ENCODE measurements around the gene SVEP1.

The SVEP1 gene

GRCh38 chr9:110465190-110465589 lies 114.4 kb downstream of the SVEP1 start:
- Mint-ChIP-seq H3K27ac (no peak overlapping the region), H3K36me3 (no peaks in the 10 kb centered on the region), H3K27me3 (no peaks in the 10 kb centered on the region), H3K4me3 (no peak overlapping the region), H3K9me3 (no peaks in the 10 kb centered on the region), H3K4me1 (peaks cover 5% of the 10 kb centered on the region)
- DNase-seq (ENCODE audit: low spot score in 2 of 2) (no peak), ATAC-seq (ENCODE audit: low read depth) (no peak)

GRCh38 chr9:110464321-110464720 lies 115.2 kb downstream of the SVEP1 start:
- Mint-ChIP-seq H3K36me3 (no peaks in the 10 kb centered on the region), H3K27me3 (no peaks in the 10 kb centered on the region), H3K4me1 (peaks cover 5% of the 10 kb centered on the region), H3K4me3 (no peak overlapping the region), H3K27ac (no peak overlapping the region), H3K9me3 (no peaks in the 10 kb centered on the region)
- no peak for DNase-seq (ENCODE audit: low spot score in 2 of 2)
- ATAC-seq (ENCODE audit: low read depth): no peak

- Mint-ChIP-seq H3K4me3 (no peak overlapping the region), H3K27me3 (peaks cover 1% of the 10 kb centered on the region), H3K27ac (no peak overlapping the region), H3K4me1 (peaks cover 5% of the 10 kb centered on the region), H3K9me3 (no peaks in the 10 kb centered on the region), H3K36me3 (no peaks in the 10 kb centered on the region)
- DNase-seq (ENCODE audit: low spot score in 2 of 2) (no peak), ATAC-seq (ENCODE audit: low read depth) (no peak)
These were observed 116.0 kb downstream of the SVEP1 start for GRCh38 chr9:110463499-110463898.

GRCh38 chr9:110457245-110457644 lies 122.3 kb downstream of the SVEP1 start:
- ATAC-seq (ENCODE audit: low read depth) (no peak), DNase-seq (ENCODE audit: low spot score in 2 of 2) (no peak)
- Mint-ChIP-seq H3K27me3 (peaks cover 4% of the 10 kb centered on the region), H3K36me3 (no peaks in the 10 kb centered on the region), H3K9me3 (no peaks in the 10 kb centered on the region), H3K4me3 (no peak overlapping the region), H3K4me1 (no peaks in the 10 kb centered on the region), H3K27ac (no peak overlapping the region)

GRCh38 chr9:110456681-110457080 lies 122.9 kb downstream of the SVEP1 start:
- H3K4me3 Mint-ChIP-seq: no peak overlapping the region
- ATAC-seq (ENCODE audit: low read depth): no peak
- H3K9me3 Mint-ChIP-seq: no peaks in the 10 kb centered on the region
- H3K4me1 Mint-ChIP-seq: no peaks in the 10 kb centered on the region
- no peak for DNase-seq (ENCODE audit: low spot score in 2 of 2)
- no peak overlapping the region for H3K27ac Mint-ChIP-seq
- H3K27me3 Mint-ChIP-seq: peaks cover 4% of the 10 kb centered on the region
- no peaks in the 10 kb centered on the region for H3K36me3 Mint-ChIP-seq

GRCh38 chr9:110455860-110456259 lies 123.7 kb downstream of the SVEP1 start:
- ATAC-seq (ENCODE audit: low read depth) (no peak), DNase-seq (ENCODE audit: low spot score in 2 of 2) (no peak)
- H3K36me3 Mint-ChIP-seq: no peaks in the 10 kb centered on the region
- peaks cover 4% of the 10 kb centered on the region for H3K27me3 Mint-ChIP-seq
- H3K4me3 Mint-ChIP-seq: no peak overlapping the region
- no peak overlapping the region for H3K27ac Mint-ChIP-seq
- H3K9me3 Mint-ChIP-seq: no peaks in the 10 kb centered on the region
- H3K4me1 Mint-ChIP-seq: no peaks in the 10 kb centered on the region

GRCh38 chr9:110452227-110452801 lies 127.2 kb downstream of the SVEP1 start:
- Mint-ChIP-seq H3K27me3 (peaks cover 5% of the 10 kb centered on the region), H3K4me1 (no peaks in the 10 kb centered on the region), H3K36me3 (no peaks in the 10 kb centered on the region), H3K9me3 (no peaks in the 10 kb centered on the region), H3K27ac (no peak overlapping the region), H3K4me3 (no peak overlapping the region)
- ATAC-seq (ENCODE audit: low read depth): no peak
- DNase-seq (ENCODE audit: low spot score in 2 of 2): no peak

- DNase-seq (ENCODE audit: low spot score in 2 of 2) (no peak), ATAC-seq (ENCODE audit: low read depth) (no peak)
- Mint-ChIP-seq H3K9me3 (no peaks in the 10 kb centered on the region), H3K4me1 (no peaks in the 10 kb centered on the region), H3K27me3 (peaks cover 5% of the 10 kb centered on the region), H3K36me3 (no peaks in the 10 kb centered on the region), H3K4me3 (no peak overlapping the region), H3K27ac (no peak overlapping the region)
These were observed 127.8 kb downstream of the SVEP1 start for GRCh38 chr9:110451726-110452125.

GRCh38 chr9:110447476-110447875 lies 132.1 kb downstream of the SVEP1 start:
- H3K9me3 Mint-ChIP-seq: peaks cover 6% of the 10 kb centered on the region
- no peak overlapping the region for H3K27ac Mint-ChIP-seq
- no peak overlapping the region for H3K4me3 Mint-ChIP-seq
- H3K27me3 Mint-ChIP-seq: peaks cover 3% of the 10 kb centered on the region
- H3K4me1 Mint-ChIP-seq: no peaks in the 10 kb centered on the region
- no peak for DNase-seq (ENCODE audit: low spot score in 2 of 2)
- ATAC-seq (ENCODE audit: low read depth): no peak
- no peaks in the 10 kb centered on the region for H3K36me3 Mint-ChIP-seq

GRCh38 chr9:110446171-110446570 lies 133.4 kb downstream of the SVEP1 start:
- Mint-ChIP-seq H3K4me1 (no peaks in the 10 kb centered on the region), H3K27ac (no peak overlapping the region), H3K4me3 (no peak overlapping the region), H3K27me3 (peaks cover 6% of the 10 kb centered on the region), H3K36me3 (no peaks in the 10 kb centered on the region), H3K9me3 (peaks cover 6% of the 10 kb centered on the region)
- no peak for ATAC-seq (ENCODE audit: low read depth)
- DNase-seq (ENCODE audit: low spot score in 2 of 2): no peak

GRCh38 chr9:110444911-110445310 lies 134.6 kb downstream of the SVEP1 start:
- ATAC-seq (ENCODE audit: low read depth) (no peak), DNase-seq (ENCODE audit: low spot score in 2 of 2) (no peak)
- no peak overlapping the region for H3K4me3 Mint-ChIP-seq
- no peak overlapping the region for H3K27ac Mint-ChIP-seq
- H3K9me3 Mint-ChIP-seq: peaks cover 6% of the 10 kb centered on the region
- no peaks in the 10 kb centered on the region for H3K36me3 Mint-ChIP-seq
- no peaks in the 10 kb centered on the region for H3K4me1 Mint-ChIP-seq
- H3K27me3 Mint-ChIP-seq: peaks cover 3% of the 10 kb centered on the region

- ATAC-seq (ENCODE audit: low read depth) (no peak), DNase-seq (ENCODE audit: low spot score in 2 of 2) (no peak)
- Mint-ChIP-seq H3K36me3 (no peaks in the 10 kb centered on the region), H3K27me3 (peaks cover 3% of the 10 kb centered on the region), H3K4me1 (no peaks in the 10 kb centered on the region), H3K9me3 (peaks cover 6% of the 10 kb centered on the region), H3K4me3 (no peak overlapping the region), H3K27ac (no peak overlapping the region)
These were observed 135.7 kb downstream of the SVEP1 start for GRCh38 chr9:110443866-110444220.

- H3K4me3 Mint-ChIP-seq: no peak overlapping the region
- H3K4me1 Mint-ChIP-seq: no peaks in the 10 kb centered on the region
- no peak overlapping the region for H3K27ac Mint-ChIP-seq
- ATAC-seq (ENCODE audit: low read depth): no peak
- DNase-seq (ENCODE audit: low spot score in 2 of 2): no peak
- H3K9me3 Mint-ChIP-seq: peaks cover 6% of the 10 kb centered on the region
- H3K36me3 Mint-ChIP-seq: no peaks in the 10 kb centered on the region
- H3K27me3 Mint-ChIP-seq: peaks cover 3% of the 10 kb centered on the region
These were observed 136.2 kb downstream of the SVEP1 start for GRCh38 chr9:110443146-110443865.

- ATAC-seq (ENCODE audit: low read depth) (no peak), DNase-seq (ENCODE audit: low spot score in 2 of 2) (no peak)
- H3K9me3 Mint-ChIP-seq: peaks cover 3% of the 10 kb centered on the region
- no peaks in the 10 kb centered on the region for H3K36me3 Mint-ChIP-seq
- no peak overlapping the region for H3K27ac Mint-ChIP-seq
- H3K4me3 Mint-ChIP-seq: no peak overlapping the region
- H3K4me1 Mint-ChIP-seq: no peaks in the 10 kb centered on the region
- peaks cover 3% of the 10 kb centered on the region for H3K27me3 Mint-ChIP-seq
These were observed 138.7 kb downstream of the SVEP1 start for GRCh38 chr9:110440796-110441195.

GRCh38 chr9:110440172-110440571 lies 139.4 kb downstream of the SVEP1 start:
- no peak overlapping the region for H3K27ac Mint-ChIP-seq
- no peaks in the 10 kb centered on the region for H3K9me3 Mint-ChIP-seq
- H3K4me3 Mint-ChIP-seq: no peak overlapping the region
- peaks cover 3% of the 10 kb centered on the region for H3K27me3 Mint-ChIP-seq
- H3K4me1 Mint-ChIP-seq: no peaks in the 10 kb centered on the region
- no peaks in the 10 kb centered on the region for H3K36me3 Mint-ChIP-seq
- DNase-seq (ENCODE audit: low spot score in 2 of 2) (no peak), ATAC-seq (ENCODE audit: low read depth) (no peak)
